Psoas muscle (tissue), 8 donors: Measurements from ENCODE around the gene PPP6R3. TPM values are rescaled to one million over a fixed set of nuclear protein-coding genes. Genes with fewer than 3 reads are reported as not detected.

Experiments used
- ATAC-seq, 4 donors: fragments of 200-7000 bp; cut with Tn5 transposase; one replicate each; pipeline ENCODE4 v1.9.1; 2020; ENCODE audit warnings: moderate library complexity in 3 of 4, mild to moderate bottlenecking in 2 of 4
- DNase-seq, 2 donors: peaks; one replicate each; pipeline ENCODE4 v3.0.0-alpha.2; 2020
- H3K27ac ChIP-seq: fragments of 200-600 bp; one replicate; pipeline ENCODE4 v1.8.0; 2022
- H3K27me3 ChIP-seq, 3 donors: fragments of 200-600 bp in 1 of 3; one replicate each; pipeline versions ENCODE4 v1.6.1 to v1.8.0; 2013 to 2022; ENCODE audit warnings: low read length in 2 of 3, mild to moderate bottlenecking in 2 of 3, moderate library complexity in 1 of 3; ENCODE audit not compliant: insufficient read depth in 3 of 3
- H3K36me3 ChIP-seq, 2 donors: fragments of 200-600 bp in 1 of 2; one replicate each; pipeline versions ENCODE4 v1.6.1 to v1.8.0; 2013 to 2022; ENCODE audit warnings: low read depth in 1 of 2, mild to moderate bottlenecking in 1 of 2, moderate library complexity in 1 of 2; ENCODE audit not compliant: insufficient read depth in 1 of 2
- H3K4me1 ChIP-seq: fragments of 200-600 bp; one replicate; pipeline ENCODE4 v1.8.0; 2022
- H3K4me3 ChIP-seq: fragments of 200-600 bp; one replicate; pipeline ENCODE4 v1.8.0; 2022; ENCODE audit warnings: mild to moderate bottlenecking
- H3K9me3 ChIP-seq: fragments of 200-600 bp; one replicate; pipeline ENCODE4 v1.8.0; 2022
- CTCF ChIP-seq: fragments of 200-600 bp; IDR thresholded peaks from one replicate; pipeline ENCODE4 v1.8.0; 2022; ENCODE audit warnings: antibody characterized with exemption
- WGBS, 3 donors: extraction: QIAGEN DNeasy Blood & Tissue Kit; methylation state at CpG; one replicate each; pipeline versions ENCODE4 v1.1.6 to v1.1.7; 2013; 5-methylcytosine and 5-hydroxymethylcytosine counted together
- intact Hi-C, 2 donors: fragments of 100-400 bp; cut with DNase I; formaldehyde crosslinking; loops; one replicate each; pipeline versions ENCODE4 v1.11.0 to v1.14.2; 2022
- polyA plus RNA-seq, 3 donors: library from polyadenylated mRNA; stranded (reverse); fragments of 200-250 nt; gene quantifications; one replicate each; pipeline ENCODE4 v1.2.3, GENCODE V29; 2013
- total RNA-seq, 4 donors: library from RNA; stranded (reverse); fragmentation: NEBNext Ultra II Directional in 2 of 4; extraction: Animal tissue kit (Norgen Biotek cat#: 25700) in 2 of 4; gene quantifications; one replicate each; pipeline versions ENCODE4 v1.2.1 to v1.2.4, GENCODE V29; 2021 to 2023
- donor health status: healthy with polysubstance abuse.
- donor health status: DM: no; HTN: no; CAD: no; lungs with moderate emphysema.
- donor health status: Bipolar disorder and iron deficiency.
- donor health status: healthy.
- donor health status: DM: yes; HTN: yes; CAD: no.
- donor health status: DM: no; HTN: no; CAD: no.
- donor health status: DM: no; HTN: no; CAD: no.
- donor health status: DM: yes; HTN: yes; CAD: no.

PPP6R3 gene
- total and polyA plus RNA-seq, 7 donors, result 19.7 to 102 (median 58.8) TPM

DNA sequence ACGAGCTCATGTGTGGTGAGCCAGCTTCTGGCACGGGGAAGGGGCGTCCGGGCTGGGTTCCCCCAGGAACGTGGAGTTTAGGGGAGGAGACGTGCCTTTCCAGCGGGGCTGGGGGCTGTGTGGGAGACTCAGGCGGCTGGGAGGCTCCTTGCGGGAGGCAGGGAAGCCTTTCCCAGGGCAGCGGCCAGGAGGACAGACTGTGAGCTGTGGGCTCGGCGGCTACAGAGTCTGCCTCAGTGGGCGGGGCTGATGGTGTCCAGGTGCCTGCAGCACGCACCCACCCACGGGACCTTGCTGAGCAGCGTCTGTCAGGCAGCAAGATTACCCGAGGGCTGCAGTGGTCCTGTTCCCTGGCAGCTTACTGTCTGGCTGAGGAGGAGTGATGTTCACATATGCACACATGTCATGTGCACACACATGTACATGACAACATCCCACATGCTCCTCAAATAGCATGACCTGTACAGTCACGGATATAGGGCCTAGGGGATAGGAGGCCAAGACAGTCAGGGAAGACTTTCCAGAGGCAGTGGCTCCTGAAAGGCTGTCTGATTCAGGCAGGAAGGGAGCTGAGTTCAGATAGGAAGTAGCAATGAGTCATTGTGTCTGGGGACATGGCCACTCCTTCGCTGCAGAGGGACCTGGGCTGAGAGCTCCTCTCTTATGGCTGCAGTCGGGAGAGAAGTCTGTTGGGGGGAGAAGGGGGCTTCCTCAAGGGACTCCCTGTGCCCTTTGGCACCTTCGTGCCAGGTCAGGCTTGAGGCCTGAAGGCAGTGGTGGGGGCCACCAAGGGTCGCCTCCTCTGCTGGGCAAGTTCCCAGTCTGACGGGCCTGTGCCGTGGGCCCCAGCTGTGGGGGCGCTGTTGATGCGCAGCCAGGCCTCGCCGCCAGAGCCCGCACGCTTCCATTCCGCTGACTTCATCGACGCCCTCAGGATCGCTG, 23.3 kb upstream of the PPP6R3 start:
- DNase-seq (peak in 1 of 2 donors; percentile 47), ATAC-seq (peak; percentile 60 to 72 (median 64))
- Histone ChIP-seq H3K36me3 (peaks cover 0 to 42% of the 10 kb centered on the region in 2 donors), H3K27me3 (no peaks in the 10 kb centered on the region), H3K4me3 (no peak overlapping the region), H3K9me3 (no peaks in the 10 kb centered on the region), H3K27ac (peak overlapping the region; percentile 41), H3K4me1 (peaks cover 5% of the 10 kb centered on the region)
- intact Hi-C loops, result no loop called here
- no peak for TF ChIP-seq CTCF
- WGBS, 3 donors, result 73 to 76% (median 74%) methylated on average over 32 to 34 of the region's 34 CpGs

- no peaks in the 10 kb centered on the region for H3K9me3 ChIP-seq
- DNase-seq, result no peak
- H3K4me1 ChIP-seq, result peaks cover 5% of the 10 kb centered on the region
- H3K4me3 ChIP-seq, result no peak overlapping the region
- H3K27me3 ChIP-seq, result no peaks in the 10 kb centered on the region
- ATAC-seq, result peak in 2 of 4 donors; percentile 2 to 9
- intact Hi-C loops, result no loop called here
- H3K36me3 ChIP-seq, result peaks cover 0 to 51% of the 10 kb centered on the region in 2 donors
- TF ChIP-seq CTCF, result no peak
- H3K27ac ChIP-seq, result peak overlapping the region; percentile 41
- 79 to 89% (median 80%) methylated on average over 27 to 34 of the region's 34 CpGs for WGBS, 3 donors
Measured at GRCh38 chr11:68437927-68438657, 22.5 kb upstream of the PPP6R3 start.

GRCh38 chr11:68438658-68439259, 21.8 kb upstream of the PPP6R3 start:
- intact Hi-C loops, result no loop called here
- Histone ChIP-seq H3K4me3 (no peak overlapping the region), H3K27ac (no peak overlapping the region), H3K9me3 (no peaks in the 10 kb centered on the region), H3K4me1 (peaks cover 5% of the 10 kb centered on the region), H3K36me3 (peaks cover 0 to 46% of the 10 kb centered on the region in 2 donors), H3K27me3 (no peaks in the 10 kb centered on the region)
- 77 to 91% (median 78%) methylated on average over 6 of the region's 6 CpGs for WGBS, 3 donors
- no peak for TF ChIP-seq CTCF
- ATAC-seq (no peak), DNase-seq (no peak)

GRCh38 chr11:68439355-68440065, 21.0 kb upstream of the PPP6R3 start:
- H3K9me3 ChIP-seq, result no peaks in the 10 kb centered on the region
- ATAC-seq, result peak in 2 of 4 donors; percentile 62 to 64
- no peak for DNase-seq
- TF ChIP-seq CTCF, result no peak
- H3K27me3 ChIP-seq, result no peaks in the 10 kb centered on the region
- 54 to 83% (median 62%) methylated on average over 33 to 38 of the region's 38 CpGs for WGBS, 3 donors
- H3K36me3 ChIP-seq, result peaks cover 0 to 41% of the 10 kb centered on the region in 2 donors
- H3K27ac ChIP-seq, result no peak overlapping the region
- H3K4me1 ChIP-seq, result peaks cover 5% of the 10 kb centered on the region
- H3K4me3 ChIP-seq, result no peak overlapping the region
- intact Hi-C loops, result no loop called here
